Keratinocyte (primary cell): ENCODE measurements around the gene TNFRSF6B.

Experiments used
- EZH2 ChIP-seq: IDR thresholded peaks from one replicate; pipeline ENCODE4 v1.6.1; 2012; ENCODE audit warnings: inconsistent platforms, mild to moderate bottlenecking, low read length, moderate library complexity
- TF ChIP-seq, protein P1 (sequence below), 3 experiments: IDR thresholded peaks in 1 of 3; conservative IDR thresholded peaks in 1 of 3; optimal IDR thresholded peaks in 1 of 3; 2 replicates in 2 of 3; 3 replicates in 1 of 3; pipeline versions ENCODE3 to v1.5.1; 2011; ENCODE audit warnings: low read length in 3 of 3, mild to moderate bottlenecking in 3 of 3, moderate library complexity in 2 of 3, control low read depth in 1 of 3, inconsistent platforms in 1 of 3; ENCODE audit not compliant: insufficient read depth in 2 of 3; ENCODE audit errors: extremely low read depth in 1 of 3

DNA sequence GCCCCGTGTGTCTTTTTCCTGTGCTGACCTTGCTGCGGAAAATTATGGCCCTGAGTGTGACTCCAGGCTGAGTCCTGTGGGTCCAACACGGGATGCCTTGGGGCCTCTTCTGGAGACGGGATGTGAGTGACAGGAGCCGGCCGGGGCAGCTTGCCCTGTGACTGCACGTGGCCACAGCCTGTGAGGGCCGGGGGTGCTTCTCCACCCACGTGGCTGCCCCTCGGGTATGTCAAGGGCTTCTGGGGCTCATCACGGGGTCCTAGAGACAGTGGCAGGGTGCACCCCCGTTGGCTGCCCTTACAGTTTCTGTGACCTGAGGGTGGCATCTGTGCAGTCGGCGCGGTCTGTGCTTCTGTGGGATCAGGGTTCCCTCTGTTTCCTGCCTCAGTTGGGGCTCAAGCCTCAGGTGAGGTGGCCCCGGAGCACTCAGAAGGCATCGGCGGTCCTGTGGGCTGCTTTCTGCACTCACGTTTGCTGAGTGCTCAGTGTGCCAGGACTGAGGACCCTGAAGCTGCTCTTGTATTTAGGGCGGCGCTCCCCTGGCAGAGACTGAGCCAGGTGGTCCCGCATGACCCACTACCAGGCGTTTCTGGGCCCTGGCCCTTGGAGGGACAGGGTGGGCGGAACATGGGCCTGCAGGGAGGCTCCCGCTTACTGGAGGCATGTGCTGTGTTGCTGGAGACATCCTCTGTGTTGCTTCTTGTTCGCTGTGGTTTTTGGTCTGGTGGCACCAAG, 33.0 kb upstream of the TNFRSF6B start:
- TF ChIP-seq, protein P1, sequence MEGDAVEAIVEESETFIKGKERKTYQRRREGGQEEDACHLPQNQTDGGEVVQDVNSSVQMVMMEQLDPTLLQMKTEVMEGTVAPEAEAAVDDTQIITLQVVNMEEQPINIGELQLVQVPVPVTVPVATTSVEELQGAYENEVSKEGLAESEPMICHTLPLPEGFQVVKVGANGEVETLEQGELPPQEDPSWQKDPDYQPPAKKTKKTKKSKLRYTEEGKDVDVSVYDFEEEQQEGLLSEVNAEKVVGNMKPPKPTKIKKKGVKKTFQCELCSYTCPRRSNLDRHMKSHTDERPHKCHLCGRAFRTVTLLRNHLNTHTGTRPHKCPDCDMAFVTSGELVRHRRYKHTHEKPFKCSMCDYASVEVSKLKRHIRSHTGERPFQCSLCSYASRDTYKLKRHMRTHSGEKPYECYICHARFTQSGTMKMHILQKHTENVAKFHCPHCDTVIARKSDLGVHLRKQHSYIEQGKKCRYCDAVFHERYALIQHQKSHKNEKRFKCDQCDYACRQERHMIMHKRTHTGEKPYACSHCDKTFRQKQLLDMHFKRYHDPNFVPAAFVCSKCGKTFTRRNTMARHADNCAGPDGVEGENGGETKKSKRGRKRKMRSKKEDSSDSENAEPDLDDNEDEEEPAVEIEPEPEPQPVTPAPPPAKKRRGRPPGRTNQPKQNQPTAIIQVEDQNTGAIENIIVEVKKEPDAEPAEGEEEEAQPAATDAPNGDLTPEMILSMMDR (optimal IDR thresholded peaks at IDR 0.05 in 1 of 3, IDR thresholded peaks at IDR 0.05 in 1 of 3, conservative IDR thresholded peaks at IDR 0.05 in 1 of 3; ENCODE audit: extremely low read depth in 1 of 3, insufficient read depth in 2 of 3, low read length in 3 of 3): no peak
- TF ChIP-seq EZH2: no peak
